HCT116 (cell line): ENCODE measurements around the gene ST7L. TPM values are rescaled to one million over a fixed set of nuclear protein-coding genes. Genes with fewer than 3 reads are reported as not detected.

Experiments
- ATAC-seq: fragments of 200-7000 bp; cut with Tn5 transposase; 2 replicates; pipeline ENCODE4 v1.9.1; 2020; ENCODE audit warnings: mild to moderate bottlenecking, moderate library complexity
- BruUV-seq: library from RNA; stranded (reverse); fragments of 400-500 nt; replicated peaks from 2 replicates; lab custom pipeline; 2021; lab: Mats Ljungman, UMichigan
- CTCF ChIA-PET: fragments of 300-600 bp; sonication (Branson Sonifier 250); formaldehyde crosslinking; loops from one replicate; lab custom pipeline; 2021; ENCODE audit warnings: antibody characterized with exemption; lab: Charles Lee
- POLR2A ChIA-PET: fragments of 300-600, 350-600 bp; sonication (Branson Sonifier 250); formaldehyde crosslinking; loops from one replicate; lab custom pipeline; 2021; ENCODE audit warnings: antibody characterized with exemption; lab: Charles Lee
- RAD21 ChIA-PET, 2 experiments: fragments of 300-600 bp; sonication (Branson Sonifier 250); formaldehyde crosslinking; loops; one replicate each; lab custom pipeline; 2023; ENCODE audit warnings: low total read pairs in 2 of 2; ENCODE audit not compliant: uncharacterized antibody in 2 of 2, unreplicated experiment in 2 of 2, low non-redundant PET in 1 of 2; lab: Charles Lee
- DNase-seq: peaks from one replicate; pipeline ENCODE4 v3.0.0-alpha.2; 2010; ENCODE audit warnings: low read depth, low spot score
- H2AFZ ChIP-seq: fragments of 200-600 bp; shearing (Covaris generic), sonication (generic); 2 replicates; pipeline ENCODE4 v1.6.1; 2017; ENCODE audit warnings: low read depth, mixed run types, mixed read lengths, antibody characterized with exemption, low read length; ENCODE audit not compliant: poor library complexity, severe bottlenecking
- H3K27ac ChIP-seq: 2 replicates; pipeline ENCODE4 v1.5.1; 2012; ENCODE audit warnings: low read depth, low read length
- H3K27me3 ChIP-seq: fragments of 200-600 bp; sonication (generic); 2 replicates; pipeline ENCODE4 v1.6.1; 2016; ENCODE audit warnings: mixed run types, low read length, mixed read lengths; ENCODE audit not compliant: insufficient read depth
- H3K36me3 ChIP-seq, 2 experiments: fragments of 200-500 bp in 1 of 2; fragments of 200-600 bp in 1 of 2; sonication (Bioruptor generic) in 1 of 2; sonication (generic) in 1 of 2; 2 replicates each; pipeline versions ENCODE4 v1.5.1 to v1.6.1; 2014 to 2016; ENCODE audit warnings: low read length in 2 of 2, inconsistent platforms in 1 of 2, mixed read lengths in 1 of 2, mixed run types in 1 of 2; ENCODE audit not compliant: insufficient read depth in 2 of 2, control insufficient read depth in 1 of 2
- H3K4me1 ChIP-seq, 2 experiments: fragments of 200-600 bp in 1 of 2; sonication (generic) in 1 of 2; 2 replicates each; pipeline versions ENCODE4 v1.5.1 to v1.6.1; 2012 to 2017; ENCODE audit warnings: low read length in 2 of 2, inconsistent platforms in 1 of 2, mild to moderate bottlenecking in 1 of 2, mixed read lengths in 1 of 2, mixed run types in 1 of 2, moderate library complexity in 1 of 2; ENCODE audit not compliant: insufficient read depth in 2 of 2, control insufficient read depth in 1 of 2
- H3K4me2 ChIP-seq: fragments of 200-600 bp; sonication (generic); 2 replicates; pipeline ENCODE4 v1.6.1; 2017; ENCODE audit warnings: mixed run types, low read length, mixed read lengths
- H3K4me3 ChIP-seq, 2 experiments: fragments of 200-600 bp in 1 of 2; sonication (generic) in 1 of 2; replicated peaks in 1 of 2; 2 replicates each; pipeline ENCODE4 v1.5.1; 2011 to 2016; ENCODE audit warnings: low read length in 2 of 2, control low read depth in 1 of 2, low read depth in 1 of 2, mild to moderate bottlenecking in 1 of 2, mixed read lengths in 1 of 2, mixed run types in 1 of 2
- H3K79me2 ChIP-seq: fragments of 200-600 bp; sonication (generic); 2 replicates; pipeline ENCODE4 v1.6.1; 2017; ENCODE audit warnings: mild to moderate bottlenecking, mixed run types, low read length, moderate library complexity, mixed read lengths; ENCODE audit not compliant: insufficient read depth
- H3K9ac ChIP-seq: fragments of 200-600 bp; sonication (generic); 2 replicates; pipeline ENCODE4 v1.6.1; 2016; ENCODE audit warnings: low read length, mixed read lengths
- H3K9me2 ChIP-seq: fragments of 200-600 bp; sonication (generic), shearing (Covaris generic); 2 replicates; pipeline ENCODE4 v1.6.1; 2017; ENCODE audit warnings: mixed run types, mild to moderate bottlenecking, moderate library complexity; ENCODE audit not compliant: insufficient read depth
- H3K9me3 ChIP-seq, 2 experiments: fragments of 200-500 bp in 1 of 2; fragments of 200-600 bp in 1 of 2; sonication (Bioruptor generic) in 1 of 2; sonication (generic) in 1 of 2; 2 replicates each; pipeline ENCODE4 v1.6.1; 2014 to 2017; ENCODE audit warnings: low read length in 2 of 2, mixed read lengths in 2 of 2, inconsistent platforms in 1 of 2, low read depth in 1 of 2, mild to moderate bottlenecking in 1 of 2, mixed run types in 1 of 2, moderate library complexity in 1 of 2; ENCODE audit not compliant: control insufficient read depth in 1 of 2, insufficient read depth in 1 of 2
- H4K20me1 ChIP-seq: fragments of 200-600 bp; sonication (generic), shearing (Covaris generic); 2 replicates; pipeline ENCODE4 v1.6.1; 2017; ENCODE audit warnings: mixed run types, mild to moderate bottlenecking, moderate library complexity; ENCODE audit not compliant: insufficient read depth
- CBX3 ChIP-seq: IDR thresholded peaks from 2 replicates; pipeline ENCODE4 v1.6.1; 2012; ENCODE audit warnings: low read depth
- CTCF ChIP-seq, 3 experiments: fragments of 200-600 bp in 1 of 3; sonication (generic) in 1 of 3; IDR thresholded peaks in 2 of 3; conservative IDR thresholded peaks in 1 of 3; 2 replicates each; pipeline ENCODE4 v1.5.1; 2012 to 2017; ENCODE audit warnings: low read depth in 2 of 3, low read length in 2 of 3, antibody characterized with exemption in 1 of 3, borderline replicate concordance in 1 of 3, control low read depth in 1 of 3, mild to moderate bottlenecking in 1 of 3, mixed read lengths in 1 of 3, mixed run types in 1 of 3, moderate library complexity in 1 of 3; ENCODE audit not compliant: insufficient read depth in 1 of 3
- EGR1 ChIP-seq: IDR thresholded peaks from 2 replicates; pipeline ENCODE4 v1.6.1; 2012; ENCODE audit warnings: low read depth
- EZH2phosphoT487 ChIP-seq: fragments of 200-600 bp; IDR thresholded peaks from 2 replicates; pipeline ENCODE4 v1.6.1; 2018; ENCODE audit warnings: antibody characterized with exemption, borderline replicate concordance
- SIN3A ChIP-seq: IDR thresholded peaks from 2 replicates; pipeline ENCODE4 v1.6.1; 2012; ENCODE audit warnings: low read depth
- TCF7L2 ChIP-seq: IDR thresholded peaks from 2 replicates; pipeline ENCODE4 v1.7.0; 2011; ENCODE audit warnings: borderline replicate concordance, inconsistent platforms; ENCODE audit not compliant: insufficient read depth, insufficient read length; ENCODE audit errors: extremely low read depth
- ZNF274 ChIP-seq: fragments of 200-500 bp; sonication (Bioruptor generic); IDR thresholded peaks from 2 replicates; pipeline ENCODE4 v1.6.1; 2014; ENCODE audit warnings: mild to moderate bottlenecking, low read depth, low read length, inconsistent platforms
- intact Hi-C: fragments of 100-400 bp; cut with micrococcal nuclease; formaldehyde crosslinking; loops from 2 replicates; pipeline ENCODE4 v1.10.0; 2022
- total RNA-seq: library from RNA; stranded (reverse); gene quantifications from one replicate; pipeline ENCODE4 v1.2.1, GENCODE V29; 2021; ENCODE audit not compliant: unreplicated experiment

ST7L gene
- total RNA-seq, 1 experiment from 2014 or later: 19.9 TPM

GRCh38 chr1:112507336-112507735 lies 111.6 kb downstream of the ST7L start (continued):
- TF ChIP-seq CTCF (IDR thresholded peaks at IDR 0.05 in 2 of 3, conservative IDR thresholded peaks at IDR 0.05 in 1 of 3; ENCODE audit: borderline replicate concordance in 1 of 3, insufficient read depth in 1 of 3, low read depth in 2 of 3, low read length in 2 of 3) (no peak), EZH2phosphoT487 (no peak), ZNF274 (no peak)

- H4K20me1 ChIP-seq: no peaks in the 10 kb centered on the region
- ChIA-PET CTCF (no interaction called here), POLR2A (no interaction called here), RAD21 (no interaction called here)
- H3K4me3 ChIP-seq: no peak overlapping the region
- peaks cover 9 to 18% of the 10 kb centered on the region in 2 experiments; a peak in 3 of 4 replicates for H3K4me1 ChIP-seq
- H3K27ac ChIP-seq: no peak overlapping the region
- H3K9me2 ChIP-seq: no peaks in the 10 kb centered on the region
- no peak for DNase-seq
- no peaks in the 10 kb centered on the region for H3K79me2 ChIP-seq
- H3K36me3 ChIP-seq: no peaks in the 10 kb centered on the region
- no peak for TF ChIP-seq TCF7L2
- no peak for TF ChIP-seq EGR1
- TF ChIP-seq SIN3A: no peak
- no peak for TF ChIP-seq CBX3
- H2AFZ ChIP-seq: no peak overlapping the region
- no TSS peak for BruUV-seq
- intact Hi-C loops: loop anchor here (10.0 kb wide), 1 partner anchor 108 kb away; the partner anchor contains the start of genes CAPZA1 and ST7L
- no peak overlapping the region for H3K4me2 ChIP-seq
- no peaks in the 10 kb centered on the region for H3K27me3 ChIP-seq
- no peak for ATAC-seq
- H3K9me3 ChIP-seq: no peaks in the 10 kb centered on the region
- no peak overlapping the region for H3K9ac ChIP-seq
Observed at GRCh38 chr1:112506731-112507130, 112.2 kb downstream of the ST7L start.
